ENCODE data around the gene ZNF236.

The ZNF236 gene

GRCh38 chr18:76821875-76822505, 367 bp upstream of the ZNF236 start:
- DNase-seq, result no peak

GRCh38 chr18:76823161-76823538, 793 bp downstream of the ZNF236 start:
- DNase-seq, result no peak

GRCh38 chr18:76823587-76824011, 1.2 kb downstream of the ZNF236 start:
- DNase-seq, result no peak

- no peak for DNase-seq
Measured at GRCh38 chr18:76824145-76824676, 1.9 kb downstream of the ZNF236 start.

GRCh38 chr18:76824754-76825153, 2.4 kb downstream of the ZNF236 start:
- DNase-seq, result no peak

GRCh38 chr18:76827205-76828200, 5.1 kb downstream of the ZNF236 start:
- DNase-seq, result no peak

- DNase-seq, result no peak
Measured at GRCh38 chr18:76834379-76834778, 12.0 kb downstream of the ZNF236 start.

- no peak for DNase-seq
Measured at GRCh38 chr18:76835380-76835779, 13.0 kb downstream of the ZNF236 start.

- no peak for DNase-seq
Measured at GRCh38 chr18:76837071-76837470, 14.7 kb downstream of the ZNF236 start.

GRCh38 chr18:76838182-76838581, 15.8 kb downstream of the ZNF236 start:
- no peak for DNase-seq

GRCh38 chr18:76839086-76839794, 16.9 kb downstream of the ZNF236 start:
- DNase-seq, result no peak

GRCh38 chr18:76842837-76843530, 20.6 kb downstream of the ZNF236 start:
- DNase-seq, result no peak

- DNase-seq, result no peak
Measured at GRCh38 chr18:76844144-76844543, 21.8 kb downstream of the ZNF236 start.

GRCh38 chr18:76844742-76845477, 22.6 kb downstream of the ZNF236 start:
- DNase-seq, result no peak

- no peak for DNase-seq
Measured at GRCh38 chr18:76846217-76846616, 23.9 kb downstream of the ZNF236 start.

- DNase-seq, result no peak
Measured at GRCh38 chr18:76847916-76848315, 25.6 kb downstream of the ZNF236 start.

GRCh38 chr18:76850112-76850511, 27.8 kb downstream of the ZNF236 start:
- no peak for DNase-seq

GRCh38 chr18:76855594-76855993, 33.2 kb downstream of the ZNF236 start:
- DNase-seq, result no peak

- DNase-seq, result no peak
Measured at GRCh38 chr18:76857476-76857875, 35.1 kb downstream of the ZNF236 start.

- no peak for DNase-seq
Measured at GRCh38 chr18:76859474-76860339, 37.4 kb downstream of the ZNF236 start.

GRCh38 chr18:76860411-76860810, 38.1 kb downstream of the ZNF236 start:
- no peak for DNase-seq
